Measurements from ENCODE around the gene DNMT3B. TPM values are rescaled to one million over a fixed set of nuclear protein-coding genes. Genes with fewer than 3 reads are reported as not detected.

Gene DNMT3B
- total RNA-seq, 3 donors from 2014 or later = 0.96 to 2.0 (median 1.8) TPM

DNA sequence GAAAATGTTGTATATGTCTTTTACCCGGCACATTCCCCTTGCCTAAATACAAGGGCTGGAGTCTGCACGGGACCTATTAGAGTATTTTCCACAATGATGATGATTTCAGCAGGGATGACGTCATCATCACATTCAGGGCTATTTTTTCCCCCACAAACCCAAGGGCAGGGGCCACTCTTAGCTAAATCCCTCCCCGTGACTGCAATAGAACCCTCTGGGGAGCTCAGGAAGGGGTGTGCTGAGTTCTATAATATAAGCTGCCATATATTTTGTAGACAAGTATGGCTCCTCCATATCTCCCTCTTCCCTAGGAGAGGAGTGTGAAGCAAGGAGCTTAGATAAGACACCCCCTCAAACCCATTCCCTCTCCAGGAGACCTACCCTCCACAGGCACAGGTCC, 46.3 kb downstream of the DNMT3B start:
- Histone ChIP-seq H3K27me3 (no peaks in the 10 kb centered on the region), H3K4me1 (no peaks in the 10 kb centered on the region)
- TF ChIP-seq POLR2AphosphoS5 (IDR thresholded peaks at IDR 0.05) (no peak), POLR2A (IDR thresholded peaks at IDR 0.05) (no peak)
- TF ChIP-seq, protein P1, sequence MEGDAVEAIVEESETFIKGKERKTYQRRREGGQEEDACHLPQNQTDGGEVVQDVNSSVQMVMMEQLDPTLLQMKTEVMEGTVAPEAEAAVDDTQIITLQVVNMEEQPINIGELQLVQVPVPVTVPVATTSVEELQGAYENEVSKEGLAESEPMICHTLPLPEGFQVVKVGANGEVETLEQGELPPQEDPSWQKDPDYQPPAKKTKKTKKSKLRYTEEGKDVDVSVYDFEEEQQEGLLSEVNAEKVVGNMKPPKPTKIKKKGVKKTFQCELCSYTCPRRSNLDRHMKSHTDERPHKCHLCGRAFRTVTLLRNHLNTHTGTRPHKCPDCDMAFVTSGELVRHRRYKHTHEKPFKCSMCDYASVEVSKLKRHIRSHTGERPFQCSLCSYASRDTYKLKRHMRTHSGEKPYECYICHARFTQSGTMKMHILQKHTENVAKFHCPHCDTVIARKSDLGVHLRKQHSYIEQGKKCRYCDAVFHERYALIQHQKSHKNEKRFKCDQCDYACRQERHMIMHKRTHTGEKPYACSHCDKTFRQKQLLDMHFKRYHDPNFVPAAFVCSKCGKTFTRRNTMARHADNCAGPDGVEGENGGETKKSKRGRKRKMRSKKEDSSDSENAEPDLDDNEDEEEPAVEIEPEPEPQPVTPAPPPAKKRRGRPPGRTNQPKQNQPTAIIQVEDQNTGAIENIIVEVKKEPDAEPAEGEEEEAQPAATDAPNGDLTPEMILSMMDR (IDR thresholded peaks at IDR 0.05) = no peak

DNA sequence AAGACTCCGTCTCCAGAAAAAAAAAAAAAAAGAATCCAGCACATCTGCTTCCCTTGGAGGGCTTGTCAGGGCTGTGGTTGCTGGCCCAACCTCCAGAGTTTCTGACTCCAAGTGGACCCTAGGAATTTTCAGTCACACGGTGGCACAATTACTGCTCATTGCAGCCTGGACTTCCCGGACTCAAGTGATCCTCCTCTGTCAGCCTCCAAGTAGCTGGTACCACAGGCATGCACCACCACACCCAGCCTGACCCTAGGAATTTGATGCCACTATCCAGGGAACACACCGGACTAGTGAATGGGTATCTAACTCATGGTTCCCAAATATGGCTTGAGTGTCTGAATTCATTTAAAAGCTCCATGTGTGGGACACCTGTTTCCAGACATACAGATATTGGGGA, 47.7 kb downstream of the DNMT3B start:
- Histone ChIP-seq H3K9me3 (no peaks in the 10 kb centered on the region), H3K4me3 (no peak overlapping the region), H3K36me3 (no peaks in the 10 kb centered on the region), H3K4me1 (no peaks in the 10 kb centered on the region), H3K27ac (no peak overlapping the region), H3K27me3 (no peaks in the 10 kb centered on the region)
- TF ChIP-seq POLR2A (IDR thresholded peaks at IDR 0.05) = no peak
- TF ChIP-seq POLR2AphosphoS5 (IDR thresholded peaks at IDR 0.05) = no peak
- TF ChIP-seq, protein P1 (IDR thresholded peaks at IDR 0.05) = no peak
- no peak for DNase-seq (ENCODE audit: low spot score in 2 of 2)
- intact Hi-C loops (cut with DNase I; ENCODE audit: low total_unique reads) = no loop called here

More for the DNA sequence above, 46.3 kb downstream of the DNMT3B start:
- intact Hi-C loops (cut with DNase I; ENCODE audit: low total_unique reads) = no loop called here
- Histone ChIP-seq H3K27ac (no peak overlapping the region), H3K36me3 (no peaks in the 10 kb centered on the region), H3K9me3 (no peaks in the 10 kb centered on the region), H3K4me3 (no peak overlapping the region)
- no peak for DNase-seq (ENCODE audit: low spot score in 2 of 2)

DNA sequence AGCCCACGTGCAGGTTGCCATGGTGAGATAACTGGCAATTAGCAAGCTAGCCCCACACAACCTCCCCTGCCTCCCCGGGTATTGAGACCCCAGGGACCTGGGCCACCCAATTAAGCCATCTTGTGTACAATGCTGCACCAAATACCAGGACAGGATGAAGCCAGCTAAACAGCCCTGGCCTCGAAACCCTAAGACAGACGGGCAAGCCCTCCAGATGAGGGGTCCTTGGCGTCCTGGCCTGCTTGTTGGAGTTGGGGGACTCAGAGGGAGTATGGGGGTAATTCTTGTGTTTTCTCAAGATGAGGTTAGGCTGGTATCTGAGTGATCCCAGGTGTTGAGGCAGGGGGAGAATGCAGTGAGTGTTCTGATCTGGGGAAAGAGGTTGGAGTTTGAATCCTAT, 48.8 kb downstream of the DNMT3B start:
- Histone ChIP-seq H3K27me3 (no peaks in the 10 kb centered on the region), H3K9me3 (no peaks in the 10 kb centered on the region), H3K4me1 (no peaks in the 10 kb centered on the region), H3K27ac (no peak overlapping the region), H3K36me3 (no peaks in the 10 kb centered on the region), H3K4me3 (no peak overlapping the region)
- DNase-seq (ENCODE audit: low spot score in 2 of 2) = no peak
- intact Hi-C loops (cut with DNase I; ENCODE audit: low total_unique reads) = no loop called here
- TF ChIP-seq POLR2A (IDR thresholded peaks at IDR 0.05) (no peak), POLR2AphosphoS5 (IDR thresholded peaks at IDR 0.05) (no peak)
- TF ChIP-seq, protein P1 (IDR thresholded peaks at IDR 0.05) = no peak

DNA sequence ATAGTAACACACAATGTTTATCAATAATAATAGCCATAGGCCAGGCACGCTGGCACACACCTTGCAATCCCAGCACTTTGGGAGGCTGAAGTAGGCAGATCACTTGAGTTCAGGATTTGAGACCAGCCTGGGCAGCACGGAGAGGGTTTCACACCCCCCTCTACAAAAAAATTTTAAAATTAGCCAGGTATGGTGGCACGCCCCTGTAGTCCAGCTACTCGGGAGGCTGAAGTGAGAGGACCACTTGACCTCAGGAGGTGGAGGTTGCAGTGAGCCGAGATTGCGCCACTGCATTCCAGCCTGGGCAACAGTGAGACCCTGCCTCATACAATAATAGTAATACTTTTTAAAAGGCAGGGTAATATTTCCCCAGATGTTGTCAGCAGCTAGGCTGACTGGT, 49.7 kb downstream of the DNMT3B start:
- H3K4me1 ChIP-seq = no peaks in the 10 kb centered on the region
- no peak overlapping the region for H3K27ac ChIP-seq
- H3K36me3 ChIP-seq = no peaks in the 10 kb centered on the region
- DNase-seq (ENCODE audit: low spot score in 2 of 2) = no peak
- no peaks in the 10 kb centered on the region for H3K9me3 ChIP-seq
- intact Hi-C loops (cut with DNase I; ENCODE audit: low total_unique reads) = no loop called here
- TF ChIP-seq POLR2A (IDR thresholded peaks at IDR 0.05) (no peak), POLR2AphosphoS5 (IDR thresholded peaks at IDR 0.05) (no peak)
- H3K4me3 ChIP-seq = no peak overlapping the region
- no peaks in the 10 kb centered on the region for H3K27me3 ChIP-seq

DNA sequence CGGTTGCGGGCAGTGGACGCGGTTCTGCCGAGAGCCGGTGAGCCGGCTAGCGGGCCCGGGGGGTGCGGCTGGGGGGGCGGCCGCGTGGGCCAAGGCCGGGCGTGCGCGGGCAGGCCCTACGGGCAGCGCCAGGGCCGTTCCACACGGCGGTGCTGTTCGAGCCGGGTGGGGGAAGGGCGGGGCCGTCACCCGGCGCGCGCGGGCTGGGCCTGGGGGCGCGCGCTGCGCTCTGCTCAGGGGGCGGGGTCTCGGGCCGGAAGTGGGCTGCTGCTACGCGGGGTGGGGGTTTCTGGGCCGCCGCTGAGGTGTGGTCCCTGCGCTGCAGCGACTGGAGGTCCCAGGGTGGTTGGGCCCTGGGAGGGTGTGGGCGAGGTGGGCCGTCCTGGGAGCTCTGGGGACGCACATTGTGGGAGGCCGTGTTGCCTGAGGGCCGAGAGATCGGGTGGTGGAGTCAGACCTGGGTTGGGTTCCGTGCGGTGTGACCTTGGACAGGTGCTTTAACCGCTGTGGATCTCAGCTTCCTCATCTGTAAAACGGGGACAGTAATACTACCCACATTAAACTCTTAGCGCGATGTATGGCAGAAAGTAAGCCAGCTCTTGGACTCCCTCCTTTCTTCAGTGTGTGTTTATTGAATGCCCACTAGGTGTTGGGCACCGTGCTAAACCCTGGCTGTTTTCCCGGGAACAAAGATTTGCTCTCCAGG, 58.0 kb downstream of the DNMT3B start:
- intact Hi-C loops (cut with DNase I; ENCODE audit: low total_unique reads) = no loop called here
- Histone ChIP-seq H3K4me3 (peak overlapping the region; percentile 75 to 95 (median 81)), H3K36me3 (no peaks in the 10 kb centered on the region), H3K9me3 (no peaks in the 10 kb centered on the region), H3K27me3 (no peaks in the 10 kb centered on the region), H3K4me1 (no peaks in the 10 kb centered on the region), H3K27ac (peak overlapping the region; percentile 96 to 98)
- DNase-seq (ENCODE audit: low spot score in 2 of 2) = peak in 1 of 2 donors; percentile 41
- TF ChIP-seq, protein P1 (IDR thresholded peaks at IDR 0.05) = peak in 1 of 3 donors; percentile 14
- TF ChIP-seq POLR2AphosphoS5 (IDR thresholded peaks at IDR 0.05) (no peak), POLR2A (IDR thresholded peaks at IDR 0.05) (no peak)
